Endothelial cell of umbilical vein (primary cell): Measurements from ENCODE around the gene MAPKAPK2. TPM values are rescaled to one million over a fixed set of nuclear protein-coding genes. Genes with fewer than 3 reads are reported as not detected.

ENCODE experiments used
- BruUV-seq: library from RNA; stranded (reverse); fragments of 400-500 nt; replicated peaks from 2 replicates; lab custom pipeline; 2021; lab: Mats Ljungman, UMichigan
- CTCF ChIA-PET: fragments of 300-600, 350-600 bp; sonication (Branson Sonifier 250); formaldehyde crosslinking; loops from one replicate; lab custom pipeline; 2021; ENCODE audit warnings: antibody characterized with exemption, inconsistent platforms; lab: Charles Lee
- POLR2A ChIA-PET: fragments of 300-600, 350-600 bp; sonication (Branson Sonifier 250); formaldehyde crosslinking; loops from one replicate; lab custom pipeline; 2021; ENCODE audit warnings: antibody characterized with exemption, inconsistent platforms; lab: Charles Lee
- DNase-seq: peaks from one replicate; pipeline ENCODE4 v3.0.0-alpha.2; 2011; ENCODE audit warnings: low read depth, low spot score
- FAIRE-seq: peaks from 2 replicates; lab custom pipeline; 2011; peaks lifted over from hg19 to GRCh38; lab: Jason Lieb, UNC
- H2AFZ ChIP-seq: 2 replicates; pipeline ENCODE4 v1.6.0; 2012; ENCODE audit warnings: low read depth, low read length, control low read depth, inconsistent platforms
- H3K27ac ChIP-seq: 2 replicates; pipeline ENCODE4 v1.5.1; 2011; ENCODE audit warnings: low read depth, mild to moderate bottlenecking, control low read depth, low read length, moderate library complexity; ENCODE audit not compliant: insufficient read depth
- H3K27me3 ChIP-seq, 2 experiments: 2 replicates each; pipeline versions ENCODE4 v1.6.0 to v1.6.1; 2011; ENCODE audit warnings: low read length in 2 of 2, mixed read lengths in 1 of 2; ENCODE audit not compliant: control insufficient read depth in 2 of 2, insufficient read depth in 2 of 2
- H3K36me3 ChIP-seq, 2 experiments: 2 replicates in 1 of 2; 3 replicates in 1 of 2; pipeline ENCODE4 v1.5.1; 2011; ENCODE audit warnings: low read length in 2 of 2, mild to moderate bottlenecking in 1 of 2, moderate library complexity in 1 of 2; ENCODE audit not compliant: control insufficient read depth in 2 of 2, insufficient read depth in 2 of 2; ENCODE audit errors: extremely low read depth in 1 of 2
- H3K4me1 ChIP-seq: 3 replicates; pipeline ENCODE4 v1.5.1; 2011; ENCODE audit warnings: mild to moderate bottlenecking, low read length; ENCODE audit not compliant: control insufficient read depth, insufficient read depth; ENCODE audit errors: extremely low read depth
- H3K4me2 ChIP-seq: 2 replicates; pipeline ENCODE4 v1.6.1; 2011; ENCODE audit warnings: low read length, control low read depth, mixed read lengths; ENCODE audit not compliant: insufficient read depth
- H3K4me3 ChIP-seq, 3 experiments: fragments of 200-600 bp in 1 of 3; sonication (generic), shearing (Covaris generic) in 1 of 3; replicated peaks in 1 of 3; 2 replicates each; pipeline ENCODE4 v1.5.1; 2011 to 2016; ENCODE audit warnings: control low read depth in 3 of 3, low read length in 3 of 3, mild to moderate bottlenecking in 2 of 3, inconsistent platforms in 1 of 3, low read depth in 1 of 3, moderate library complexity in 1 of 3; ENCODE audit not compliant: insufficient read depth in 1 of 3
- H3K79me2 ChIP-seq: 2 replicates; pipeline ENCODE4 v1.6.0; 2012; ENCODE audit warnings: low read length, inconsistent platforms; ENCODE audit not compliant: control insufficient read depth, insufficient read depth
- H3K9ac ChIP-seq: replicated peaks from 2 replicates; pipeline ENCODE3; 2011; ENCODE audit warnings: low read length, control low read depth; ENCODE audit not compliant: insufficient read depth; ENCODE audit errors: extremely low read depth
- H3K9me1 ChIP-seq: replicated peaks from 3 replicates; pipeline ENCODE4 v1.6.0; 2011; ENCODE audit warnings: mild to moderate bottlenecking, low read length; ENCODE audit not compliant: control insufficient read depth, insufficient read depth; ENCODE audit errors: extremely low read depth
- H3K9me3 ChIP-seq: replicated peaks from 2 replicates; pipeline ENCODE4 v1.5.1; 2012; ENCODE audit warnings: low read length, inconsistent platforms; ENCODE audit not compliant: control insufficient read depth, insufficient read depth
- H4K20me1 ChIP-seq: replicated peaks from 2 replicates; pipeline ENCODE3; 2011; ENCODE audit warnings: mild to moderate bottlenecking, low read length; ENCODE audit not compliant: control insufficient read depth, insufficient read depth; ENCODE audit errors: extremely low read depth
- FOS ChIP-seq: IDR thresholded peaks from 2 replicates; pipeline ENCODE4 v1.6.1; 2011; ENCODE audit warnings: mild to moderate bottlenecking, low read length, moderate library complexity, borderline replicate concordance; ENCODE audit not compliant: insufficient read depth
- MYC ChIP-seq: IDR thresholded peaks from one replicate; pipeline ENCODE4 v1.6.1; 2011; ENCODE audit warnings: mild to moderate bottlenecking, low read depth, low read length
- POLR2A ChIP-seq: IDR thresholded peaks from 2 replicates; pipeline ENCODE4 v1.6.1; 2012; ENCODE audit warnings: low read depth, mild to moderate bottlenecking, control low read depth, low read length
- dilution Hi-C: fragments of 300-500 bp; cut with MboI; formaldehyde crosslinking; loops from one replicate; pipeline ENCODE4 v1.15.0; 2019; ENCODE audit warnings: low sequenced_read_pairs; ENCODE audit not compliant: extremely low pct_ligation_motif_present
- intact Hi-C: fragments of 100-400 bp; cut with micrococcal nuclease; formaldehyde crosslinking; loops from one replicate; pipeline ENCODE4 v1.10.0; 2022
- polyA plus RNA-seq, 4 experiments: library from polyadenylated mRNA; depleted of rRNA in 3 of 4; stranded (reverse) in 3 of 4; unstranded in 1 of 4; fragments of >200 nt; gene quantifications; 2 replicates each; pipeline versions ENCODE4 v1.2.1 to v1.2.3, GENCODE V29; 2011 to 2012; ENCODE audit warnings: missing spikeins in 1 of 4
- total RNA-seq: library from RNA; stranded (reverse); gene quantifications from 2 replicates; pipeline ENCODE4 v1.2.3, GENCODE V29; 2021
- TF ChIP-seq, protein P1 (sequence below): IDR thresholded peaks from 2 replicates; pipeline ENCODE4 v1.6.1; 2011; ENCODE audit not compliant: insufficient read depth, insufficient read length
- TF ChIP-seq, protein P2 (sequence below), 2 donors: IDR thresholded peaks; 1 replicate in 1 of 2; 2 replicates in 1 of 2; pipeline ENCODE4 v1.5.1; 2011; ENCODE audit warnings: low read length in 2 of 2, mild to moderate bottlenecking in 2 of 2, moderate library complexity in 2 of 2, control low read depth in 1 of 2, inconsistent platforms in 1 of 2, low read depth in 1 of 2; ENCODE audit not compliant: insufficient read depth in 1 of 2; ENCODE audit errors: extremely low read depth in 1 of 2

MAPKAPK2 gene
- total and polyA plus RNA-seq, 2 donors (not counting 3 experiments of a cell fraction or from before 2014, with no cell fraction given) = 52.9 to 69.1 TPM

DNA sequence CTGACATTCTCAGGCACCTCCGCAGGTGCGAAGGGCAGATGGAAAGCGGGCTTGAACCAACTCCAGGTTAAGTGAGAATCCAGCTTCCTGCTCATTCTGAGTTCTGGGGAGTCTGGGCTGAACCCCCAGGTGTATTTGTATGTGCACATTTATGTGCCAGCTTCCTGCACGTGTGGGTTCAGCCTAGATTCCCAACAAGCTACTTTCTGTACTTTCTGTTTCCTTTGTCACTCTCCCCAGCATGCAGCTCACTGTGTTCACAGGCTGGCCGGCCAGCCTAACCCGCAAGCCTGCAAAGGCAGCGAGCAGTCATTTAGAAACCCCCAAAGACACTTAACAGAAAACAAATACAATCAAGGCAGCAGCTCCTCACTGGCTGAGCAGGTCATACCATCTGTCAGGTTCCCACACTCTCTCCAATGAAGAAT lies 84.6 kb downstream of the MAPKAPK2 start:
- no peaks in the 10 kb centered on the region for H3K4me1 ChIP-seq
- dilution Hi-C loops (no loop called here), intact Hi-C loops (no loop called here)
- no TSS peak for BruUV-seq
- FAIRE-seq = no peak
- H3K79me2 ChIP-seq = no peaks in the 10 kb centered on the region
- TF ChIP-seq, protein P1, sequence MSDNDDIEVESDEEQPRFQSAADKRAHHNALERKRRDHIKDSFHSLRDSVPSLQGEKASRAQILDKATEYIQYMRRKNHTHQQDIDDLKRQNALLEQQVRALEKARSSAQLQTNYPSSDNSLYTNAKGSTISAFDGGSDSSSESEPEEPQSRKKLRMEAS = no peak
- no peak for TF ChIP-seq POLR2A
- TF ChIP-seq MYC = no peak
- TF ChIP-seq, protein P2, sequence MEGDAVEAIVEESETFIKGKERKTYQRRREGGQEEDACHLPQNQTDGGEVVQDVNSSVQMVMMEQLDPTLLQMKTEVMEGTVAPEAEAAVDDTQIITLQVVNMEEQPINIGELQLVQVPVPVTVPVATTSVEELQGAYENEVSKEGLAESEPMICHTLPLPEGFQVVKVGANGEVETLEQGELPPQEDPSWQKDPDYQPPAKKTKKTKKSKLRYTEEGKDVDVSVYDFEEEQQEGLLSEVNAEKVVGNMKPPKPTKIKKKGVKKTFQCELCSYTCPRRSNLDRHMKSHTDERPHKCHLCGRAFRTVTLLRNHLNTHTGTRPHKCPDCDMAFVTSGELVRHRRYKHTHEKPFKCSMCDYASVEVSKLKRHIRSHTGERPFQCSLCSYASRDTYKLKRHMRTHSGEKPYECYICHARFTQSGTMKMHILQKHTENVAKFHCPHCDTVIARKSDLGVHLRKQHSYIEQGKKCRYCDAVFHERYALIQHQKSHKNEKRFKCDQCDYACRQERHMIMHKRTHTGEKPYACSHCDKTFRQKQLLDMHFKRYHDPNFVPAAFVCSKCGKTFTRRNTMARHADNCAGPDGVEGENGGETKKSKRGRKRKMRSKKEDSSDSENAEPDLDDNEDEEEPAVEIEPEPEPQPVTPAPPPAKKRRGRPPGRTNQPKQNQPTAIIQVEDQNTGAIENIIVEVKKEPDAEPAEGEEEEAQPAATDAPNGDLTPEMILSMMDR (IDR thresholded peaks at IDR 0.05; ENCODE audit: extremely low read depth in 1 of 2, insufficient read depth in 1 of 2, low read depth in 1 of 2, low read length in 2 of 2) = no peak
- TF ChIP-seq FOS = no peak
- ChIA-PET POLR2A (no interaction called here), CTCF (no interaction called here)
- H3K4me3 ChIP-seq = no peak overlapping the region
- H3K9me3 ChIP-seq = no peaks in the 10 kb centered on the region
- H3K4me2 ChIP-seq = no peak overlapping the region
- H3K27me3 ChIP-seq = peaks cover 12 to 21% of the 10 kb centered on the region in 2 experiments
- no peaks in the 10 kb centered on the region for H3K9me1 ChIP-seq
- no peaks in the 10 kb centered on the region for H4K20me1 ChIP-seq
- no peak overlapping the region for H2AFZ ChIP-seq
- DNase-seq = no peak
- H3K27ac ChIP-seq = no peak overlapping the region
- no peaks in the 10 kb centered on the region for H3K36me3 ChIP-seq
- no peak overlapping the region for H3K9ac ChIP-seq
